SK-N-SH treated with all-trans-retinoic acid at 6 μM for 48 hours (cell line): ENCODE measurements around the gene NAPA.

Experiments
- CSRNP3 ChIP-seq: fragments of 250-450 bp; sonication (Bioruptor Pico); IDR thresholded peaks from 2 replicates; pipeline ENCODE4 v1.5.1; 2021; ENCODE audit warnings: mild to moderate bottlenecking, moderate library complexity
- ESRRG ChIP-seq: fragments of 250-450 bp; sonication (Bioruptor Pico); IDR thresholded peaks from 2 replicates; pipeline ENCODE4 v1.6.1; 2021; ENCODE audit warnings: mild to moderate bottlenecking
- PATZ1 ChIP-seq: fragments of 250-450 bp; sonication (Bioruptor Pico); IDR thresholded peaks from 2 replicates; pipeline ENCODE4 v1.8.0; 2020; ENCODE audit warnings: mild to moderate bottlenecking, moderate library complexity, borderline replicate concordance
- PPARA ChIP-seq: fragments of 250-450 bp; sonication (Bioruptor Pico); IDR thresholded peaks from 2 replicates; pipeline ENCODE4 v1.5.0; 2020; ENCODE audit warnings: mild to moderate bottlenecking, borderline replicate concordance
- RARB ChIP-seq: fragments of 250-450 bp; sonication (Bioruptor Pico); IDR thresholded peaks from 2 replicates; pipeline ENCODE4 v1.8.0; 2021; ENCODE audit warnings: mild to moderate bottlenecking, moderate library complexity
- TSHZ2 ChIP-seq: fragments of 250-450 bp; sonication (Bioruptor Pico); IDR thresholded peaks from 2 replicates; pipeline ENCODE4 v1.5.0; 2020; ENCODE audit warnings: mild to moderate bottlenecking, moderate library complexity
- ZC3H10 ChIP-seq: fragments of 250-450 bp; sonication (Bioruptor Pico); IDR thresholded peaks from 2 replicates; pipeline ENCODE4 v1.5.1; 2021; ENCODE audit warnings: mild to moderate bottlenecking, moderate library complexity
- ZFP3 ChIP-seq: fragments of 250-450 bp; sonication (Bioruptor Pico); IDR thresholded peaks from 2 replicates; pipeline ENCODE4 v1.5.0; 2020; ENCODE audit warnings: mild to moderate bottlenecking, moderate library complexity
- ZFP30 ChIP-seq: fragments of 450-650 bp; formaldehyde crosslinking; IDR thresholded peaks from 2 replicates; pipeline ENCODE4 v1.5.0; 2022; ENCODE audit warnings: mild to moderate bottlenecking, moderate library complexity
- ZNF565 ChIP-seq: fragments of 450-650 bp; formaldehyde crosslinking; conservative IDR thresholded peaks from 2 replicates; pipeline ENCODE4 v1.5.0; 2020; ENCODE audit warnings: low read depth, mild to moderate bottlenecking, moderate library complexity
- ZNF8 ChIP-seq: fragments of 450-650 bp; formaldehyde crosslinking; IDR thresholded peaks from 2 replicates; pipeline ENCODE4 v1.5.0; 2020; ENCODE audit warnings: mild to moderate bottlenecking, moderate library complexity
- TF ChIP-seq, protein P1 (sequence below): fragments of 250-450 bp; sonication (Bioruptor Pico); IDR thresholded peaks from 2 replicates; pipeline ENCODE4 v1.5.1; 2020; ENCODE audit warnings: low read depth, mild to moderate bottlenecking, moderate library complexity
- TF ChIP-seq, protein P2 (sequence below): fragments of 250-450 bp; sonication (Bioruptor Pico); IDR thresholded peaks from 2 replicates; pipeline ENCODE4 v1.8.0; 2021; ENCODE audit warnings: low read depth, mild to moderate bottlenecking, moderate library complexity, borderline replicate concordance

DNA sequence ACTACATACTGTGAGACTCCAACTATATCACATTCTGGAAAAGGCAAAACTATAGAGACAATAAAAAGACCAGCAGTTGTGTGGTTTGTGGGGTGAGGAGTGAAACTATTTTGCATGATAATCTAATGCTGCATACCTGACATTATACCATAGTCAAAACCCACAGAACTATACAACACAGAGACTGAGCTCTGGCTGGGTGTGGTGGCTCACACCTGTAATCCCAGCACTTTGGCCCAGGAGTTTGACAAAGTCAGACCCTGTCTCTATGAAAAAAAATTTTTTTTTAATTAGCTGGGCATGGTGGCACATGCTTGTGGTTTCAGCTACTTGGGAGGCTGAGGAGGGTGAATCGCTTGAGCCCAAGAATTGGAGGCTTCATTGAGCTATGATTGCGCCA lies 46.1 kb upstream of the NAPA start:
- TF ChIP-seq, protein P1, sequence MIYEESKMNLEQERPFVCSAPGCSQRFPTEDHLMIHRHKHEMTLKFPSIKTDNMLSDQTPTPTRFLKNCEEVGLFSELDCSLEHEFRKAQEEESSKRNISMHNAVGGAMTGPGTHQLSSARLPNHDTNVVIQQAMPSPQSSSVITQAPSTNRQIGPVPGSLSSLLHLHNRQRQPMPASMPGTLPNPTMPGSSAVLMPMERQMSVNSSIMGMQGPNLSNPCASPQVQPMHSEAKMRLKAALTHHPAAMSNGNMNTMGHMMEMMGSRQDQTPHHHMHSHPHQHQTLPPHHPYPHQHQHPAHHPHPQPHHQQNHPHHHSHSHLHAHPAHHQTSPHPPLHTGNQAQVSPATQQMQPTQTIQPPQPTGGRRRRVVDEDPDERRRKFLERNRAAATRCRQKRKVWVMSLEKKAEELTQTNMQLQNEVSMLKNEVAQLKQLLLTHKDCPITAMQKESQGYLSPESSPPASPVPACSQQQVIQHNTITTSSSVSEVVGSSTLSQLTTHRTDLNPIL (CRISPR knock-in tag) = no peak
- TF ChIP-seq PPARA (no peak), ZNF565 (CRISPR knock-in tag) (no peak), PATZ1 (no peak), TSHZ2 (no peak), ZFP30 (no peak), CSRNP3 (CRISPR knock-in tag) (no peak), ZNF8 (no peak), ZFP3 (CRISPR knock-in tag) (no peak), ZC3H10 (CRISPR knock-in tag) (no peak), ESRRG (no peak), RARB (no peak)
- TF ChIP-seq, protein P2, sequence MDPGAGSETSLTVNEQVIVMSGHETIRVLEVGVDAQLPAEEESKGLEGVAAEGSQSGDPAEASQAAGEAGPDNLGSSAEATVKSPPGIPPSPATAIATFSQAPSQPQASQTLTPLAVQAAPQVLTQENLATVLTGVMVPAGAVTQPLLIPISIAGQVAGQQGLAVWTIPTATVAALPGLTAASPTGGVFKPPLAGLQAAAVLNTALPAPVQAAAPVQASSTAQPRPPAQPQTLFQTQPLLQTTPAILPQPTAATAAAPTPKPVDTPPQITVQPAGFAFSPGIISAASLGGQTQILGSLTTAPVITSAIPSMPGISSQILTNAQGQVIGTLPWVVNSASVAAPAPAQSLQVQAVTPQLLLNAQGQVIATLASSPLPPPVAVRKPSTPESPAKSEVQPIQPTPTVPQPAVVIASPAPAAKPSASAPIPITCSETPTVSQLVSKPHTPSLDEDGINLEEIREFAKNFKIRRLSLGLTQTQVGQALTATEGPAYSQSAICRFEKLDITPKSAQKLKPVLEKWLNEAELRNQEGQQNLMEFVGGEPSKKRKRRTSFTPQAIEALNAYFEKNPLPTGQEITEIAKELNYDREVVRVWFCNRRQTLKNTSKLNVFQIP (CRISPR knock-in tag) = no peak
